AG04450 (cell line): Measurements from ENCODE around the gene CALCB. TPM values are rescaled to one million over a fixed set of nuclear protein-coding genes. Genes with fewer than 3 reads are reported as not detected.

Experiments used
- CTCF ChIA-PET: fragments of 300-600, 350-600 bp; formaldehyde crosslinking; extraction: SDS; loops from one replicate; lab custom pipeline; 2022; ENCODE audit warnings: antibody characterized with exemption, inconsistent platforms; lab: Charles Lee
- POLR2A ChIA-PET: fragments of 350-600 bp; formaldehyde crosslinking; extraction: SDS; loops from one replicate; lab custom pipeline; 2021; ENCODE audit warnings: antibody characterized with exemption, inconsistent platforms; lab: Yijun Ruan, JAX
- DNase-seq: peaks from one replicate; pipeline ENCODE4 v3.0.0-alpha.2; 2011; ENCODE audit warnings: low read depth, low spot score
- H3K27ac ChIP-seq: one replicate; pipeline ENCODE4 v1.5.1; 2012; ENCODE audit warnings: low read depth, low read length, control low read depth
- H3K27me3 ChIP-seq: one replicate; pipeline ENCODE4 v1.6.0; 2012; ENCODE audit warnings: low read length; ENCODE audit not compliant: control insufficient read depth, insufficient read depth
- H3K4me3 ChIP-seq: 2 replicates; pipeline ENCODE4 v1.5.1; 2011; ENCODE audit warnings: mild to moderate bottlenecking, low read depth, low read length, control low read depth
- H3K9me3 ChIP-seq: 2 replicates; pipeline ENCODE4 v1.5.1; 2012; ENCODE audit warnings: low read length; ENCODE audit not compliant: control insufficient read depth, insufficient read depth
- polyA plus RNA-seq: library from polyadenylated mRNA; depleted of rRNA; stranded (reverse); fragments of >200 nt; gene quantifications from 2 replicates; pipeline ENCODE4 v1.2.3, GENCODE V29; 2011
- TF ChIP-seq, protein P1 (sequence below): IDR thresholded peaks from 2 replicates; pipeline ENCODE4 v1.5.1; 2011; ENCODE audit warnings: low read depth, low read length, control low read depth, inconsistent platforms

Gene CALCB
- polyA plus RNA-seq, 1 experiment: not detected

DNA sequence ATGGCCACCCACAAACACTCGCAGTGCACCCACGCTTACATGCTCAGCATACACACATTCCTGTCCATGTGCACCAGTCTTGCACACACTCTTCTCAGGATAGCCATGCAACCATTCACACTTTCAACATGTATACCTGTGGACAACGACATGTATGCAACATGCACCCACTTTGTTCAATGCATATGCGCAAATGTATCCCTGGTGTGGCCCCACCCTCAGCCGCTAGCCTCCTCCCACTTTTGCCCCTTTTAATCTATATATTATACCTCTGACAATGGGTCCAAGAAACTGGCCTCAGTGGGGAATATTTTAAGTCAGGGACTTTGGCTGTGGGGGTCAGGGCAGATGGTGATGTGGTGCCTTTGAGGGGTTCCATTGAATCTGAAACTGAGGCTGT lies 42.3 kb downstream of the CALCB start:
- H3K9me3 ChIP-seq: no peaks in the 10 kb centered on the region; the same call in 1 of the 2 replicates
- CTCF ChIA-PET: no interaction called here
- DNase-seq: no peak

DNA sequence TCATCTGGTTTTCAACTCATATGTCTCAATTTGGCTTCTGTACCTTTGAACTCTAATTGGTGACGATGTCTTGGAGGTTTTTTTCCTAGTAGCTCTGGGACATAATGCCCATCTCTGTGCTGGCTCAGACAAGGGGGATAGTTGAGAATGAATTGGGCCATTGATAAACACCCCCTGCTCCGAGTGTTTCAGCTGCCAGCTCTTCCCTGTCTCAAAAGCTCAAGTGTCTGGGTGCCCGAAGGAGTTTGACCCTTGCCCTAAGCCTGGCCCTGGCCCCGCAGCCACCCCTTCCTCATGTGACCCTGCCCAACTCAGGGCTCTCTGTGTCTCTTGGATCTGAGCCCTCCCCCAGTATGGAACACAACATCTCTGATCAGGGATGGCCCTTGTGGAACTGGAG lies 44.4 kb downstream of the CALCB start:
- TF ChIP-seq, protein P1, sequence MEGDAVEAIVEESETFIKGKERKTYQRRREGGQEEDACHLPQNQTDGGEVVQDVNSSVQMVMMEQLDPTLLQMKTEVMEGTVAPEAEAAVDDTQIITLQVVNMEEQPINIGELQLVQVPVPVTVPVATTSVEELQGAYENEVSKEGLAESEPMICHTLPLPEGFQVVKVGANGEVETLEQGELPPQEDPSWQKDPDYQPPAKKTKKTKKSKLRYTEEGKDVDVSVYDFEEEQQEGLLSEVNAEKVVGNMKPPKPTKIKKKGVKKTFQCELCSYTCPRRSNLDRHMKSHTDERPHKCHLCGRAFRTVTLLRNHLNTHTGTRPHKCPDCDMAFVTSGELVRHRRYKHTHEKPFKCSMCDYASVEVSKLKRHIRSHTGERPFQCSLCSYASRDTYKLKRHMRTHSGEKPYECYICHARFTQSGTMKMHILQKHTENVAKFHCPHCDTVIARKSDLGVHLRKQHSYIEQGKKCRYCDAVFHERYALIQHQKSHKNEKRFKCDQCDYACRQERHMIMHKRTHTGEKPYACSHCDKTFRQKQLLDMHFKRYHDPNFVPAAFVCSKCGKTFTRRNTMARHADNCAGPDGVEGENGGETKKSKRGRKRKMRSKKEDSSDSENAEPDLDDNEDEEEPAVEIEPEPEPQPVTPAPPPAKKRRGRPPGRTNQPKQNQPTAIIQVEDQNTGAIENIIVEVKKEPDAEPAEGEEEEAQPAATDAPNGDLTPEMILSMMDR: no peak
- CTCF ChIA-PET: interaction anchor here (0.7 to 3.0 kb wide), 2 partner anchors 16 to 18 kb away, joined by 3 to 14 read pairs; no protein-coding TSS in a partner anchor
- POLR2A ChIA-PET: no interaction called here
- Histone ChIP-seq H3K4me3 (no peak overlapping the region), H3K27ac (no peak overlapping the region), H3K27me3 (peaks cover 3% of the 10 kb centered on the region), H3K9me3 (no peaks in the 10 kb centered on the region; the same call in 1 of the 2 replicates)
- DNase-seq: no peak

More for the DNA sequence above, 42.3 kb downstream of the CALCB start:
- POLR2A ChIA-PET: no interaction called here
- H3K27me3 ChIP-seq: peaks cover 3% of the 10 kb centered on the region
- H3K4me3 ChIP-seq: no peak overlapping the region
- H3K27ac ChIP-seq: no peak overlapping the region
- TF ChIP-seq, protein P1: no peak

DNA sequence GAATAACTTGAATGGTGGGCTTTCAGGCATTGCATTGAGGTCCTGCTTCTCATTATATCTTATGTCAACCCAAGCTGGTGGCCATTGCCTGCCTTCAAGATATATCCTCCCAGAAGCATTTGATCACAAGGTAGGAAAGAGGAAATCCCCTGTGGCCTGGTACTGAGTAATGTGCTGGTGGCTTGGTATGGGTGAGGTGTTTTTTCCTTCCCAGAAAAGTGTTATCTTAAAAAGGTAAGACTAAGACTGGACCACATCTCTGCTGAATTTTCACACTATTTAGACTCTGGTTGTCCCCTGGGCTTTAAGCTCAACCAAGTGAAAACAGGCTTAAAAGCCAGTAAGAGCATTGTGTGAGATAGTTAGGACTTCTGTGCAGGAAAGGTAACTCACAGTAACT lies 45.0 kb downstream of the CALCB start:
- H3K27me3 ChIP-seq: peaks cover 3% of the 10 kb centered on the region
- no peaks in the 10 kb centered on the region; the same call in 1 of the 2 replicates for H3K9me3 ChIP-seq
- TF ChIP-seq, protein P1: no peak
- H3K4me3 ChIP-seq: no peak overlapping the region
- no peak overlapping the region for H3K27ac ChIP-seq
- CTCF ChIA-PET: interaction anchor here (1.1 to 3.0 kb wide), 2 partner anchors 17 to 99 kb away, joined by 3 to 14 read pairs; no protein-coding TSS in a partner anchor
- DNase-seq: no peak
- POLR2A ChIA-PET: no interaction called here

DNA sequence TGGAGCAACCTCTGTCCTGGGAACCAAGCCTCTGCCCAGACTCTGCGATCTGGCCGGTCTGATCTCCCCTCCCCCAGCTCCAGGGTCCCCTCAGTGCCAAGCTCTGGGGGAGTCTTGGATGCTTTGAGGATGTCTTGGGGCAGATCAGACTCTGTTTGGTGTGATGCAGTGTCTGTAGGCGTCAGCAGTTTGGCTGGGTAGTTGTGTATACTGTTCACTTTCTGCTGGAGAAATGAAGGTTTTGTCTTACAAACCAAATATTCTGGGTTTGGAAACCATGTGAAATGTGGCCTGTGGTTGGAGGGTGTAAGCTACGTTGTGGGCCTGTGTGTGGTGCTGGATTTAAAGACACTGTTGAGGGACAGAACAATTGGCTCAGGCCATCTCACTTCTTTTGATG lies 46.0 kb downstream of the CALCB start:
- ChIA-PET POLR2A (no interaction called here), CTCF (interaction anchor here (1.1 kb wide), 1 partner anchor 98 kb away, joined by 3 read pairs; no protein-coding TSS in a partner anchor)
- Histone ChIP-seq H3K4me3 (no peak overlapping the region), H3K27ac (no peak overlapping the region), H3K9me3 (no peaks in the 10 kb centered on the region; the same call in 1 of the 2 replicates), H3K27me3 (peaks cover 3% of the 10 kb centered on the region)
- TF ChIP-seq, protein P1: no peak
- no peak for DNase-seq

DNA sequence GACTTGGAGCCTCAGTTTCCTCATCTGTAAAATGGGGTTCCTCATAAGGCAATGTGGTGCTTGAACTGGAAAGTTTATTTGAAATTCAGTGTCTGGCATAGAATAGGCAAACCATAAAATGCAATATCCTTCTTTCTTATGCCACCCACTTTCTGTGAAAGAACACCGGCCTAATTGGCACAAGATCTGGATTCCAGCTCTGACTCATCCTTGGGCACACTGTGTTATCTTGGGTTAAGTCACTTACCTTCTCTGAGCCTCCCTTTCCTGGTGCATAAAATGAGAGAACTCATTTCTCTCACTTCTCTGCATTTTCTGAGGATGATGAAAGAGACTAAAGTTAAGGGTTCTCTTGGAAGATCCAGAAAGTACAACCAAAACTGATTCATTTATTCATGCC lies 46.4 kb downstream of the CALCB start:
- ChIA-PET POLR2A (no interaction called here), CTCF (no interaction called here)
- TF ChIP-seq, protein P1: no peak
- H3K27ac ChIP-seq: no peak overlapping the region
- no peak for DNase-seq
- peaks cover 3% of the 10 kb centered on the region for H3K27me3 ChIP-seq
- H3K4me3 ChIP-seq: no peak overlapping the region
- no peaks in the 10 kb centered on the region for H3K9me3 ChIP-seq
